DMS153 treated with DMSO at 0.1 percent for 48 hours (cell line): ENCODE results near the gene TRPM2.

Experiments
- DNase-seq: peaks from one replicate; lab custom pipeline; 2025; ENCODE audit not compliant: unreplicated experiment; lab: John Stamatoyannopoulos, UW

TRPM2 gene

DNA sequence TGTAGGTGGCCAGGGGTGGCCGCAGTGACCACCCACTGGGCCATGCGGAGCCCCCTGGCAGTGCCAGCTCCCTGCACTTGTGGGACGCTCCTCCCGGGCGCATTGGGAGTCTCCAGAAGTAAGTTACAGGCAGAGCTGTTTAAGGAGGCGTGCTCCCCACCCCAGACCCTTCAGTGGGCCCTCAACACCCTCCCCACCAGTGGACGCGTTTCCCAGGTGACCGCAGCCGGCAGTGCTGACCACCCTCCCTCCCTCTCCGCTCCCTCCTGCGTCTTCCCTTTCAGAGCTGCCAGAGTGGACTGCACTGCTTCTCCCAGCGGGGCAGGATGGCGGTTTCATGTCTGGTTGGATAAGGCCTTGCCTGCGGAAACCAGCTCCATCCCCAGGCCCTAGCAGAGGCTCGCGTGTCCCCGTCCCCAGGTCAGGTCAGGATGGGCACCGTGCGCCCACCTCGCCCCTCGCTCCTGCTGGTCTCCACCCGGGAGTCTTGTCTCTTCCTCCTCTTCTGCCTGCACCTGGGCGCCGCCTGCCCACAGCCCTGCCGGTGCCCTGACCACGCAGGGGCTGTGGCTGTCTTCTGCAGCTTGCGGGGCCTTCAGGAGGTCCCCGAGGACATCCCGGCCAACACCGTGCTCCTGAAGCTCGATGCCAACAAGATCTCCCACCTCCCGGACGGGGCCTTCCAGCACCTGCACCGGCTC is 102.9 kb downstream of the TRPM2 start:
- DNase-seq: no peak

DNA sequence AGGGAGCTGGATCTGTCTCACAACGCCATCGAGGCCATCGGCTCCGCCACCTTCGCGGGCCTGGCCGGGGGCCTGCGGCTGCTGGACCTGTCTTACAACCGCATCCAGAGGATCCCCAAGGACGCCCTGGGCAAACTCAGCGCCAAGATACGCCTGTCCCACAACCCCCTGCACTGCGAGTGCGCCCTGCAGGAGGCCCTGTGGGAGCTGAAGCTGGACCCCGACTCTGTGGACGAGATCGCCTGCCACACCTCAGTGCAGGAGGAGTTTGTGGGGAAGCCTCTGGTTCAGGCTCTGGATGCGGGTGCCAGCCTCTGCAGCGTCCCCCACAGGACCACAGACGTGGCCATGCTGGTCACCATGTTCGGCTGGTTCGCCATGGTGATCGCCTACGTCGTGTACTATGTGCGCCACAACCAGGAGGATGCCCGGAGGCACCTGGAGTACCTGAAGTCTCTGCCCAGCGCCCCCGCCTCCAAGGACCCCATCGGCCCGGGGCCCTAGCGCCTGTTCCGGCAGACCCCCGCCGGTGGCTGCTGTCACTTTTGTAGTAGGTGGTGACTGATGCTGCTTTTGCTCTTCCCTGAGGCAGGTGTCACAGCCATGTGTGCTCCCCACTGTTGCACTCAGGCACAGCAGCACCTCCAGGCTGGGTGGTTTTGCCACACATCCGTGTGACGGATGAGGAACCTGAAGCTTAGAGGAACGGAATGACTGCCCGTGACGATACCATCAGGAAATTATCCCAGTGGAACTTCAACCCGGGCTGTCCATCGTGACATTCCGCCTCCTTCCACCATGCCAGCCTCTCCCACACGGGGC is 103.7 kb downstream of the TRPM2 start:
- DNase-seq: no peak

DNA sequence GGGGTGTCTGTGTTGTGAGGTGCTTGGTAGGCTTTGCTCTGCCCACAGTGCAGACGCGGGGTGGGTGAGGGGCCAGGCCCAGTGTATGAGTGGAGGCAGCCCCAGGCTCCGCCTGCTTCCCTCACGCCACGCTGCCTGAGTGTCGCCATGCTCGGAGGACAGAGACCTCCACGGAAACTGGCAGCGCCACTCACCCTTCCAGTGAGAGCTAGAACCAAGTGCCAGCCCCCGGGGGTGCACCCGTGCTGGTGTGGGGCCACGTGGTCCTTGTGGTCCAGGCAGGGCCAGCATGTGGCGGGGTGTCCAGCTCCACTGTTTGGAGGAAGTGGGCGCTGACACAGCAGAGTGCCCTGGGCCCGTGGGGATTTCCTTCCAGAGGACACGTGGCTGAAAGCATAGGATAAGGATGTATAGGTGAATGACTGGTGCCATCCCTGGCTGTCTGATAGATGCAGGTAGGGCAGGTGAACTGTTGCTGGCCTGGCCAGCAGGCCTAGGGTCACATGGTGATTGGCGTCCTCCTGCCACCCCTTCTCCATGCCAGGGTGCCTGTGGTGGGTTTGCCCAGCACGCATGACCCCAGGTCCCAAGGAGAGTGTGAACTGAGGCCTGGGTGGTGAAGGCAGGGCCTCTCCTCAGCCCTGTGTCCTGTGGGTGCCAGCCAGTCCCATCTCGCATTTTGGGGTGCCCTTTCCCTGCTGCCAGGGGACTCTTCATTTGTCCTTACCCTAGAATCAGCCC is 105.7 kb downstream of the TRPM2 start:
- no peak for DNase-seq

DNA sequence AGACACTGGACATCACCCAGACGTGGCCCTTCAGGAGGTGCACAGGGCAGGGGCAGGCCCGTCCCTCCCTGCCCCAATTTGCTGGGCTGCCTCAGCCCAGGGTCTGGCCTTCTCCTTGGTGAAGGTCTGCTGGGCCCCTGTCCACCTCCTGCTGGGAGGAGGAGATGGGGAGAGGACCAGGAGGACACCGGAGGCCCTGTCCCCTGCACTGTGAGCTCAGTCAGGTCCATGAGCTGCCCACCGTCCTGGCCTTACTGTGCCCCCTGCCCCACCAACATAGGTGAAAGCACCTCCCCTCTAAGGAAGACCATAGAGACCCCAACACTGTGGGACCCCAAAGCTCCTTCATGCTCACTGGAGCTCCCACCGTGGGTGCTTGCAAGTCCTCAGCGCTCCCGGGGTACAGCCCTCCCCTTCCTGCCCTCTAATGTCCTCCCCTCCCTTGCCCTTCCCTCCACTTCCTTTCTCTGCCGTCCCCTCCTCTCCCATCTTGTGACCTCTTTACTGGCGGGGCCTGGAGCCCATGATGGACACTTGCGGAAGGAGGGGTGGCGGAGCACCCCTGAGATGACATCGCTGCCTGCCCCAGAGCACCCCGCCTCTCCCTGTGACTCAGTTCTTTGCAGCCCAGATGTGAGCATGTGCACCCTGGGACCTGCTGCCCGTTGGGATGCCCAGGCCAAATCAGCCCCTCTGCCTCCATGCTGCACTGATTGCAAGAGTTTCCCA is 106.5 kb downstream of the TRPM2 start:
- no peak for DNase-seq

DNA sequence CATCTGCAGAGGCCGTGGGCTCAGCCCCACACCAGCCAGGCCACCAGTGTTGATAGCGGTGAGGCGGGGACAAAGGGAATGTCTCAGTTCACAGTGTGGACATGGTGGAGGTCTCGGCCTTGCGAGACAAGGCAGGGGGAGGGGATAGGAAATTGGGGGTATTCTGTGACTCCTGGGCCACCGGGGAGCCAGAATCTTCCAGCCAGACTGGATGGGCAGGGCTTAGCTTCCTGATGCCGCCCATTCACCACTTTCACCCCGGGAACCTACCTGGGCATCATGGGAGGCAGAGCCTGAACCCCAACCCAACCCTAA is 107.0 kb downstream of the TRPM2 start:
- no peak for DNase-seq

DNA sequence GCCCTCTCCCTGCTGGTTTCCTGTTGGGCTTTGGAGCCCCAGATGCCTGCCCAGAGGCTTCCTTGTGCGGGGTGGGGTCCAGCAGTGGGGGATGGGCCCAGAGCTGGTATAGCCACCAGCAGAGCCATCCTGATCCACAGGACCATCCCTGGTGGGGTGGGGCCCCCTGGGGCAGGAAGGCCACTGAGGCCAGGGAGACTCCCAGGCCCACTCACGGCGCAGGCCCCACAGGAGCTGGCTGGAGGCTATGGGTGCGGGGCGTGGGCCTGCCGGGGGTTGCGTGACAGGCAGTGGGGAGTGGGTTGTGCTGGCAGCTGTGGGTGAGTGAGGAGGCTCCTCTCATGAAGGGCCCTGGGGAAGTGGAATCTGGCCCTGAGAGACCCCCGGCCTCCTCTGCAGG is 107.6 kb downstream of the TRPM2 start:
- no peak for DNase-seq

DNA sequence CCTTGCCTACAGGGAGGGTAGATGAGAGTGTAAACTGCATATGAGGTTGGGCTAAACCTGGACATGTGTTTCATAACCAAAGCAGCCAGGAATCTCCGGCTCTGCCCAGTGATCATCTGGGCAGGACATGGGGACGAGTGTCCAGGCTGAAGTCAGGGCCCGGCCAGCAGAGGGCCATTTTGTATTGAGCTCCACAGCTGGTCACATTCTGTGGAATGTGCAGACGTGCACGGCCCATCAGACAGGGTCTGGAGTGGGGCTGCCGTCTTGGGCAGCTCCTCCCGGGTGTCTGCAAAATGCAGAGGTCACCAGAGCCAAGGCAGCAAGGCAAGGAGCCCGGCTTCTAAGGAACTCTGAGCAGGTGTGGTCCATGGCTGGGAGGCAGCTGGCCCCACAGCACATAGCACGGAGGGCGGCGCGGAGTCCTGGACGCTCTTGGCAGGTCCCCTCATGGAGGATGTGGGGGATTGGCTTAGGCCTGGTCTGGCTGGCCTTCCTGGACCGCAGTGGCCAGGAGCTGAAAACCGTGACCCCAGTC is 108.1 kb downstream of the TRPM2 start:
- DNase-seq: no peak

DNA sequence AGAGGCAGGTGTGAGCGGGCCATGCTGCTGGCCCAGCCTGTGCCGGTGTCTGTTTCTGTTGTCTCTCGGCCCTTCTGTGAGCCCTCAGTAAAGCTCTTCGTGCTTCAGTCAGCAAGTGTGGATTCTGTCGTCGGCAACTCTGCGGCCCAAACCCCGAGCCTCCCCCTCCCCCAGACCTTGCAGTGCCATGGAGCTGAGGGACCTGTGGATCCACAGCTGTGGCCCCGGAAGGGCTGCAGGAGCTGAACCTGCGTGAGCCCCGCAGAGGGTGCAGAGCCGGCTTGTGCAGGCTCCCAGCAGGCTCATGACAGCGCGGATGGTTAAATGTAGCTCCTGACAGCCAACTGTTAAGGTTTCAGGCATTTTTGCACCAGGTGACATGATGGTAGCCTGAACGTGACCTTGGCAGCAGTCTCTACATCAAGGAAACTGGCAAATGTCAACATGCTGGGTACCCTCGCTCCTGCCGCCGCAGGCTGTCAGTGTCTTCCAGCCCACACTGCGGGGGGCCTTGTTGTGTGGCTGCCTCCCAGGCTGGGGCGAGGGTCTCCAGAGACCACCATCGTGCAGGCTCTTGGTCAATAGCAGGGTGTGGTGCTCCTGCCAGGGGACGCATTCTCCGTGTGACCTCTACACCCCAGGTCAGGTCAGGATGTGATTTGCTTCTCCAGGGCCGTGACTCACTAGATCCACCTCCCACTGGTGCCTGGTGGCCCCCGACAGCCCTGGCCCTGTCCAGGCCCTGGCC is 108.8 kb downstream of the TRPM2 start:
- DNase-seq: no peak

DNA sequence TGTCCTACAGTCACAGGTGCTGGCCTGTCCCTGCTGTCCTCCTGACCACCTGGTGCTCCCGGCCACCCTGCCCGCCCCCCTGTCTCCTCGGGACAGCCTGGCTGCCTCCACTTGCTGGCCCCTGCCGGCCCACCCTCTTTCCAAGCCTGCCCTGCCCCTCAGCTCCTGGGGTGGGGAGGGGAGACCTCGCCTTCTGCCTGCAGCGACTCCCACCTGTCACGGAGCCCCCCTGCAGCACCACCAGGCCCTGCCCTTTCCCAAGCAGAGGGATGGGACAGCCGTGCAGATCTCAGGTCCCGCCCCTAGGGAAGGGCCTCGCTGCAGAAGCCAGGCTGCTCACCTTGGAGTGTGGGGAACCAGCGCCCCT is 109.4 kb downstream of the TRPM2 start:
- DNase-seq: no peak

DNA sequence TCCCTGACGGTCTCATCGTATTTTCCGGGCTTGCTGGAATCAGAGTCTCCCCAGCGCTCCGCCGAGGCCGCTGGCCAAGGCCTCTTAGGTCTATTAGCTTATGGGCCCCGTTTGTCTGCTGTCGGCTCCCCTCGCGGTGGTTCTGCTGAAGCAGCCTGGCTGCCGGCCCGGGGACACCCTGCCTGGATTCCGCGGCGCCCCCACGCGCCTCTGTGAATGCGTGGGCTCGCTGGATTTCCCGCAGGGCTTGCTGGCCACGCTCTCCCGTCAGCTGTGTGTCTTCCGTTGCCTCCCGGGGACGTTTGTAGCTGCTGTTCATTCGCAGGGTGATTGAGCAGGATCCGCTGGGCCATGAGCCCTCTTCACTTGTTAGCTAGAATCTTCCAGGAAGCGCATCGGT is 110.3 kb downstream of the TRPM2 start:
- no peak for DNase-seq

DNA sequence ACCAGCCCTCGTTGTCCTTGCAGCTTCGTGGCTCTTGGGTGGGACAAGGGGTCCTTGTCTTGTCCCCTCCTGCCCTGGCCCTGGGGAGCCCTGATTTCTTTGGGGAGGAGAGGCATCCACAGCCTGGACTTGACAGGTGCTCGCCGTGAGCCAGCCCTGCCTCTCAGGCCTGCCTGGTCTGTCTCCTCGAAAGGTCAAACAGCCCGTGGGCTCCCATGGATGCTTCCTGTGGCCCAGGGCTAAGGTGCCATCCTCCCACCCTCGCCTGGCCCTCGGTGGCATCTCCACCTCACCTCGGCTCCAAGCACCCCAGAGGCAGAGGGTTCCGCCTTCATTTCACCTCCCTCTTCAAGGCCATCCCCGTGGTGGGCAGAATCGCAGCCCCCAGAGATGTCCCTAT is 110.9 kb downstream of the TRPM2 start:
- no peak for DNase-seq

DNA sequence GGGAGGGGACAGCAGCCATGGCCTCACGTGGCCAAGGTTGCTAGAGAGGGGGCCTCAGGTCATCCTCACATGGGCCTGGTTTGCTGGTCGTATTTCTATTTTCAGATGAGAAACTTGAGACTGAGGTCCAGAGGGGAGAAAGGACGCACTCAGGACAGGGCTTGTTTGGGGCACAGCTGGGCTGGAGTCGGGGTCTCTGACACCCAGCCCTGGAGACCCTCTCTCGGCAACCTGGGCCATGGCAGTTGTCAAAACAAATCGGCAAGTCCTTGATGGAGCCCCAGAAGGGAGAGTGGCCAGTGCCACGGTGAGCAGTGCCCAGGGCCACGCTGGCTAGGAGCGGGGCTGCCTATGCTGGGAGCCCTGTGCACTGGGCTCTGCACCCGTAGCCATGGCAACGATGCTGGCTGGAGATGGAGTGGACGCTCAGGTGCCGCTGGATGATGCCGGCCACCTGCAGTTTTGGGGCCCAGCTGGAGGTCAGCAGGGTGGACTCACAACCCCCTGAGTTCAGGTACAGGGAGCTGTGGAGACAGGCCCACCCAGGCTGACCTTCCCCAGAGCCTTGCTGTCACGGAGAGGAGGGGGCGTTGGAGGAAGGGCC is 113.0 kb downstream of the TRPM2 start:
- DNase-seq: no peak

DNA sequence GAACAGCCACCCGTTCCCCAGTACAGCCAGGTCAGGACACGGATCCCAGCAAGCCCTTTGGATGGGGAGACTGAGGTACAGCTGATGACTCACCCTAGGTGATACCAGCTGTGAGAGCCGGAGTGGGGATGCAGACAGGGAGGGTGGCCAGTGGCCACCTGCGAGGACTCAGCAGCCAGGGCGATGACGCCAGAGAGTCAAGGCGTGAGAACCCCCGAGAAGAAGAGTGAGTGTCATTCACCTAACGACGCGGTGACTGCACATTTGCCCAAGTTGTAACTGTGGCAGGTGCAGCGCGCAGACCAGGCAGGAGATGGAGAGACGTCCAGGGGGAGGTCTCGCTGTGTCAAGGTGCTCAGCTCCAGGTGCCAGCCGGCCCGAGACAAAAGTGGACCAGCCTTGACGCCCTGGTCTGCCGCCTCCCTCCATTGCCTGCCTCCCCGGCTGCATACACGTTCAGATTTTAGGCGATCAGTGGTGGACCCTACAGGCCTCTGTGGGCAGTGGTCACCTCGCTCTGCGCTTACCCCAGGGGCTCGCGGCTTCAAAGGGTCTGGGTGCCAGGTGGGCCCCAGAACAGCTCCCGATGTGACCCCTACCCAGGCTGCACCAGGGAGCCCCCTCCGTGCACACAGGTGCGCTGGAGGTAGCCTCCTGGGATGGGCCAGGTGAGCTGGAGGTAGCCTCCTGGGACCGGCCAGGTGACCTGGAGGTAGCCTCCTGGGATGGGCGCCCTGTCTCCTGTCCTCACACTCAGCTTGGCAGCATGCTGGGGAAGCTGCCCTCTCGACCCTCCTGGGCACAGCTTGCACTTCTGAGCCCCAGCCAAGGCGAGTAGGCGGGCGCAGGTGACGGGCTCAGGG is 113.8 kb downstream of the TRPM2 start:
- no peak for DNase-seq

DNA sequence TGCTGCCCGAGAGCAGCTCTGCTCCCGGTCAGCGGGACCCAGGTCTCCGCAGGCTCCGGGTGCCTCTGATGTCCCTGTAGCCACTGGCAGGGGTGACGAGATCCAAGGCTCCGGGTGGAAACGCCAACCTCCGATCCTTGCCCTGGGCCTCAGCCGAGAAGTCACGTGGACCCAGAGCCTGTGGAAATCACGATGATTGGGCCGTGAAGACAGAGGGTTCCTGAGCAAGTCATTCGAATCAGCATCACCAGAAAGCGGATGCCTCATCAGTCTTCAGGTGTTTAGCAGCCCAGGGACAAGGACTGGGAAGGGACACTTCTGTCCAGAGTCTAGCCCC is 114.4 kb downstream of the TRPM2 start:
- DNase-seq: no peak

DNA sequence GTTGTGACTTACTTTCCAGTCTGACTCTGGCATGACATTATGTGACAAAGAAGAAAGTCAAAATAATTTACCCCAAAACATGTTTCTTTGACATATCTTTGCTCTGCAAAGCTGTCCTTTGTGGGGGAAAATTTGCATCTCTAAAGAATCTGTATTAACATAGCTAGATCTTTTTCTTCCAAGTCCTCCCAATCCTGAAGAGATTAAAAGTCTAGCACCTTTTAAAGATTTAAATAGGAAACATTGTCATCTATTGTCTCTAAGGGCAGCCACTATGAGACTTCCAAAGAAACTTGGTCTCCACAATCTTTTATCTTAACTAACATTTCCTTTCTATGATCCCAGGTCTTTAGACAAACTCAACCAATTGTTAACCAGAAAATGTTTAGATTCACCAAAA is 117.9 kb downstream of the TRPM2 start:
- DNase-seq: no peak

DNA sequence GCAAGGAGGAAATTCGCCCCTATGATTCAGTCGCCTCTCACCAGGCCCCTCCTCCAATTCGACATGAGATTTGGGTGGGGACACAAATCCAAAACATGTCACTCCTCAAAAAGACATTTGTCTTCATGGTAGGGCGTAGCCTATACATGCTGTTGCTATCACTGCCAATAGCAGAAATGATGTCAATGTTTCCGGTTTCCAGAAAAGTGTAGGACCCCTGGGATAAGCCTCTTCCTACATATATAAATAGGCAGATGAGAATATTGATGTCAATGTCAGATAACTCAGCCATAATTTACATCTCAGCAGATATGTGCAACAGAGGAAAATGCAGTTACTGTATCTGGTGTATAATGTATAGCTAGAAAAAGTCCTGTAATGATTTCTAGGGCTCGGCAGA is 118.6 kb downstream of the TRPM2 start:
- no peak for DNase-seq

DNA sequence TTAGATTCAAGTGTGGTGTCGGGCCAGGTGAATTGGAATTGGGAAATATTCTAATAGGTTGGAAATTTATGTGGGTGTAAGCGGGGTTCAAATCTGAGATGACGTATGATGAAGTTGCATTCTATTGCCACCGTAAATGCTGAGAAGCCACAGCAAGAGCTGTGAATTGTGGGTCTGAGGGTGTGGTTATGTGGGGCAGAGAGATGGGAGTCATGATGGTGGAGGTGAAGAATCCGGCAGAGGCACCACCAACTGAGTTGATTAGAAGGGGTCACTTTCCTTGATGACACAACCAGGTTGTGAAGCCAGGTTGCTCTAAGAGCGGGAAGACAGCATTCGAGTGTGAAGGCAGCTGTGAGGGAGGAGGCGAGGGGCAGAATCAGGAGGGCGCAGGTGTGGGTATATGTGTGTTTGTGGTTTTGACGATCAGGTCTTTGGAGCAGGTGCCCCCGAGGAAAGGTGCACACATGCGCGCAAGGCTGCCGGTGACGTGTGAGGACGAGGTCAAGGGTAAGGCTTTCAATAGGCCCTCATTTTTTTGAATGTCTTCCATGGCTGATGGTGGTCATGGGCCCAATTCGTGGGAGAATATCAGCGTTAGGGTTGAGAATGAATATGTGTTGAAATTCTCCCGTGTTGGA is 120.6 kb downstream of the TRPM2 start:
- no peak for DNase-seq

DNA sequence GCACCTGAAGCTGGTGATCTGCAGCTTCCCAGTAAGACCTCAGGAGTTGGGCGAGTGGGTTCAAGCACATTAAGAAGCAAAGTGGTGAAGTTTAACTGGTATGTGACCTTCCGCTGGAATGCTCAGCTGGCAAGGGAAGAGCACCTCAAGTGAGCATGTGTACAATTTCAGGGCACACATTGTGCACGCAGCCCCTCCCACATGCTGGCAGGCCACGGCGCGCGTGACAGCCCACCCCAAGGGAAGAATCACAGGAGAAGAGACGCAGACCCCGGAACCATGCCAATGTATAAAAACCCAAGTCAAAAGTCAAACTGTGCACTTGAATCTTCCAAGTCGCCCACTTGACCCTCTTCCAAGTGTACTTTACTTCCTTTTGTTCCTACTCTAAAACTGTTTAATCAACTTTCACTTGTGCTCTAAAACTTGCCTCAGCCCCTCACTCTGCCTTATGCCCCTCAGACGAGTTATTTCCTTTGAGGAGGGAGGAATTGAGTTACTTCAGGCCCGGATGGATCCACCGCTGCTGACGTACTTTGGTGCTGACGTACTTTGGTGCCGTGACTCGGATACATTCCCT is 121.9 kb downstream of the TRPM2 start:
- DNase-seq: no peak

DNA sequence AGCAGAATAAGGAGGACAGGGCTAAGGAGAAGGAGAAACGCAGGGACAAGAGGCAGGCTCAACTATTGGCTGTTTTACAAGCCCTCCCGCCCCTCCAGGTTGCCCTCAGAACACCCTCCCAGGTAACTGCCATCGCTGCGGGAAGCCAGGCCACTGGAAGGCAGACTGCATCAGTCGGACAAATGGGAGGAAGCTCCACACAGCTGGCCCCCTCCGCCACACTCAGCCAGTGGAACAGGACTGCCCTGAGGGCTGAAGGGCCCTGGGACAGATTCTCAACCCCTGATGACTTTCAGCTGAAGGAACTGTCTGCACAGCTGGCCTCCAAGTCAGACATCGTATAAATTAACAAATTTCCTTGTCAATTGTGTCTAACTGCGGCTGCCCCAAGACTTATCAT is 123.7 kb downstream of the TRPM2 start:
- no peak for DNase-seq
